ENCODE measurements around the gene ADCY10. TPM values are rescaled to one million over a fixed set of nuclear protein-coding genes. Genes with fewer than 3 reads are reported as not detected.
"Not testable (repeated sequence)": the region's sequence is repeated elsewhere in the genome, so short reads cannot be mapped to it uniquely, and the experiment has no call there.

Gene ADCY10
- total and polyA plus RNA-seq, 2 donors (not counting 3 experiments of a cell fraction or from before 2014, with no cell fraction given), result not detected

GRCh38 chr1:167871331-167871730, 42.6 kb downstream of the ADCY10 start:
- H3K9me3 ChIP-seq (replicated peaks; ENCODE audit: control insufficient read depth, insufficient read depth, low read length), result no peaks in the 10 kb centered on the region
- ChIA-PET POLR2A (no interaction called here), CTCF (interaction anchor here (0.7 to 2.3 kb wide), 4 partner anchors 10 to 16 kb away, joined by 3 to 8 read pairs (median 4); no protein-coding TSS in a partner anchor)
- no peaks in the 10 kb centered on the region for H3K36me3 ChIP-seq (ENCODE audit: control insufficient read depth in 2 of 2, extremely low read depth in 1 of 2, insufficient read depth in 2 of 2, low read length in 2 of 2)
- no peaks in the 10 kb centered on the region for H3K9me1 ChIP-seq (replicated peaks; ENCODE audit: control insufficient read depth, extremely low read depth, insufficient read depth, low read length)
- no peak overlapping the region for H3K27ac ChIP-seq (ENCODE audit: insufficient read depth, low read depth, low read length)
- intact Hi-C loops (cut with micrococcal nuclease), result no loop called here
- FAIRE-seq, result no peak
- H2AFZ ChIP-seq (ENCODE audit: low read depth, low read length), result no peak overlapping the region
- H3K9ac ChIP-seq (replicated peaks; ENCODE audit: extremely low read depth, insufficient read depth, low read length), result no peak overlapping the region
- TF ChIP-seq EZH2 (IDR thresholded peaks at IDR 0.05; ENCODE audit: borderline replicate concordance, low read depth, low read length, severe bottlenecking) (no peak), POLR2AphosphoS5 (IDR thresholded peaks at IDR 0.05; ENCODE audit: insufficient read depth, low read depth, low read length) (no peak), JUN (IDR thresholded peaks at IDR 0.05; ENCODE audit: borderline replicate concordance, insufficient read depth, insufficient read length, low read depth) (no peak), MYC (IDR thresholded peaks at IDR 0.05; ENCODE audit: low read depth, low read length) (no peak), POLR2A (IDR thresholded peaks at IDR 0.05; ENCODE audit: low read depth, low read length) (no peak)
- dilution Hi-C loops (cut with MboI; ENCODE audit: extremely low pct_ligation_motif_present, low sequenced_read_pairs), result no loop called here
- H3K4me1 ChIP-seq (ENCODE audit: control insufficient read depth, extremely low read depth, insufficient read depth, low read length), result no peaks in the 10 kb centered on the region
- no peak overlapping the region for H3K4me2 ChIP-seq (ENCODE audit: insufficient read depth, low read length)
- H3K79me2 ChIP-seq (ENCODE audit: control insufficient read depth, insufficient read depth, low read length), result no peaks in the 10 kb centered on the region
- no peak overlapping the region for H3K4me3 ChIP-seq (replicated peaks in 1 of 3; ENCODE audit: insufficient read depth in 1 of 3, low read depth in 1 of 3, low read length in 3 of 3)
- H4K20me1 ChIP-seq (replicated peaks; ENCODE audit: control insufficient read depth, extremely low read depth, insufficient read depth, low read length), result no peaks in the 10 kb centered on the region
- no peak for DNase-seq (ENCODE audit: low read depth, low spot score)
- BruUV-seq (replicated peaks), result no TSS peak
- no peaks in the 10 kb centered on the region for H3K27me3 ChIP-seq (ENCODE audit: control insufficient read depth in 2 of 2, insufficient read depth in 2 of 2, low read length in 2 of 2)

- H2AFZ ChIP-seq (ENCODE audit: low read depth, low read length); H3K9me3 ChIP-seq (replicated peaks; ENCODE audit: control insufficient read depth, insufficient read depth, low read length); H4K20me1 ChIP-seq (replicated peaks; ENCODE audit: control insufficient read depth, extremely low read depth, insufficient read depth, low read length); DNase-seq (ENCODE audit: low read depth, low spot score); H3K36me3 ChIP-seq (ENCODE audit: control insufficient read depth in 2 of 2, extremely low read depth in 1 of 2, insufficient read depth in 2 of 2, low read length in 2 of 2); dilution Hi-C loops (cut with MboI; ENCODE audit: extremely low pct_ligation_motif_present, low sequenced_read_pairs); H3K9ac ChIP-seq (replicated peaks; ENCODE audit: extremely low read depth, insufficient read depth, low read length); FAIRE-seq; H3K4me2 ChIP-seq (ENCODE audit: insufficient read depth, low read length); H3K4me1 ChIP-seq (ENCODE audit: control insufficient read depth, extremely low read depth, insufficient read depth, low read length); H3K27ac ChIP-seq (ENCODE audit: insufficient read depth, low read depth, low read length); BruUV-seq (replicated peaks); H3K9me1 ChIP-seq (replicated peaks; ENCODE audit: control insufficient read depth, extremely low read depth, insufficient read depth, low read length); H3K27me3 ChIP-seq (ENCODE audit: control insufficient read depth in 2 of 2, insufficient read depth in 2 of 2, low read length in 2 of 2); H3K79me2 ChIP-seq (ENCODE audit: control insufficient read depth, insufficient read depth, low read length); intact Hi-C loops (cut with micrococcal nuclease); H3K4me3 ChIP-seq (replicated peaks in 1 of 3; ENCODE audit: insufficient read depth in 1 of 3, low read depth in 1 of 3, low read length in 3 of 3); POLR2A ChIA-PET: not testable (repeated sequence)
- CTCF ChIA-PET, result interaction anchor here (1.5 kb wide), 1 partner anchor 39 kb away, joined by 3 read pairs; no protein-coding TSS in a partner anchor
Measured at GRCh38 chr1:167869157-167870001, 44.6 kb downstream of the ADCY10 start.

- H3K4me3 ChIP-seq (replicated peaks in 1 of 3; ENCODE audit: insufficient read depth in 1 of 3, low read depth in 1 of 3, low read length in 3 of 3); DNase-seq (ENCODE audit: low read depth, low spot score); BruUV-seq (replicated peaks); H3K9me3 ChIP-seq (replicated peaks; ENCODE audit: control insufficient read depth, insufficient read depth, low read length); H3K27ac ChIP-seq (ENCODE audit: insufficient read depth, low read depth, low read length); CTCF ChIA-PET; H3K4me2 ChIP-seq (ENCODE audit: insufficient read depth, low read length); dilution Hi-C loops (cut with MboI; ENCODE audit: extremely low pct_ligation_motif_present, low sequenced_read_pairs); intact Hi-C loops (cut with micrococcal nuclease); H3K79me2 ChIP-seq (ENCODE audit: control insufficient read depth, insufficient read depth, low read length); POLR2A ChIA-PET; H3K36me3 ChIP-seq (ENCODE audit: control insufficient read depth in 2 of 2, extremely low read depth in 1 of 2, insufficient read depth in 2 of 2, low read length in 2 of 2); H4K20me1 ChIP-seq (replicated peaks; ENCODE audit: control insufficient read depth, extremely low read depth, insufficient read depth, low read length); H2AFZ ChIP-seq (ENCODE audit: low read depth, low read length); H3K9ac ChIP-seq (replicated peaks; ENCODE audit: extremely low read depth, insufficient read depth, low read length); FAIRE-seq; H3K27me3 ChIP-seq (ENCODE audit: control insufficient read depth in 2 of 2, insufficient read depth in 2 of 2, low read length in 2 of 2); H3K9me1 ChIP-seq (replicated peaks; ENCODE audit: control insufficient read depth, extremely low read depth, insufficient read depth, low read length): not testable (repeated sequence)
- H3K4me1 ChIP-seq (ENCODE audit: control insufficient read depth, extremely low read depth, insufficient read depth, low read length), result peaks cover 13% of the 10 kb centered on the region
Measured at GRCh38 chr1:167866739-167867414, 47.1 kb downstream of the ADCY10 start.
